ENCODE measurements around the gene OSBPL9.
"Not testable (repeated sequence)": the region's sequence is repeated elsewhere in the genome, so short reads cannot be mapped to it uniquely, and the experiment has no call there.

The OSBPL9 gene

GRCh38 chr1:51630393-51630792 is 13.5 kb downstream of the OSBPL9 start:
- DNase-seq: no peak
- intact Hi-C loops (cut with DNase I): no loop called here

DNA sequence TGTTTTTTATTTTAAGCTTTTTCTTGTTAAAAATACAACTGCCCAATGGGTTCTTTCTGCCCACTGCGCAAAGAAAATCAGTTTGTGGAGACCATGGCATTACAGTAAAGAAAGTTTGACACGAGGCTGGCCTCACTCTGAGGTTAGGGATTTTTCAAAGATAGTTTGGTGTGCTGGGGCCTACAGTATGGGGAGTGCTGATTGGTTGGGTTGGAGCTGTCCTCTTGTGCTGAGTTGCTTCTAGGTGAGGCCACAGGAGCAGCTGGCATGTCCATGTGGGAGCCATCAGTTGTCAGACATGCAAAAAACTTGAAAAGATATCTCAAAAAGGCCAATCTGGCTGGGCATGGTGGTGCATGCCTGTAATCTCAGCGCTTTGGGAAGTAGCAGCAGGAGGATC is 14.0 kb downstream of the OSBPL9 start:
- intact Hi-C loops (cut with DNase I): no loop called here
- no peak for DNase-seq

GRCh38 chr1:51631747-51632146 is 14.9 kb downstream of the OSBPL9 start:
- no peak for DNase-seq
- intact Hi-C loops (cut with DNase I): no loop called here

- intact Hi-C loops (cut with DNase I): no loop called here
- no peak for DNase-seq
Measured at GRCh38 chr1:51634618-51635017, 17.7 kb downstream of the OSBPL9 start.

DNA sequence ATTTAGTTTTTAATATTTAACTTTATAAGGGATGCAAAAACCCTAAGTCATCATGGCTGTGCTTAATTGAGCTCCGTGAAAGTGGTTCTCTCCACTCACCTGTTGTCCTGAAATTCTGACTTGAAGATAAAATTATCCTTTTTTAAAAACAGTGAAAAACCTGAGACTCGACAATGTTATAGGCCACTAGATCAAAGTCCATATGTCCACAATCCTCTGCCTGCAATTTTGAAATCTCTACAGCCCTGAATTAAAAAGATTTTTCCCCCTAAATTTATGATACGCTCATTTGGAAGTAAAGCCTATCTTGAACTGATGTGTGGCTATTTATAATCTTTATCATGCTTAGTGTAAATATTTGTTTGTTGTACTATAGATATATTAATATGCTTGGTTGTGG is 18.7 kb downstream of the OSBPL9 start:
- no peak for DNase-seq
- intact Hi-C loops (cut with DNase I): no loop called here

- intact Hi-C loops (cut with DNase I): no loop called here
Measured at GRCh38 chr1:51636191-51636590, 19.3 kb downstream of the OSBPL9 start.

DNA sequence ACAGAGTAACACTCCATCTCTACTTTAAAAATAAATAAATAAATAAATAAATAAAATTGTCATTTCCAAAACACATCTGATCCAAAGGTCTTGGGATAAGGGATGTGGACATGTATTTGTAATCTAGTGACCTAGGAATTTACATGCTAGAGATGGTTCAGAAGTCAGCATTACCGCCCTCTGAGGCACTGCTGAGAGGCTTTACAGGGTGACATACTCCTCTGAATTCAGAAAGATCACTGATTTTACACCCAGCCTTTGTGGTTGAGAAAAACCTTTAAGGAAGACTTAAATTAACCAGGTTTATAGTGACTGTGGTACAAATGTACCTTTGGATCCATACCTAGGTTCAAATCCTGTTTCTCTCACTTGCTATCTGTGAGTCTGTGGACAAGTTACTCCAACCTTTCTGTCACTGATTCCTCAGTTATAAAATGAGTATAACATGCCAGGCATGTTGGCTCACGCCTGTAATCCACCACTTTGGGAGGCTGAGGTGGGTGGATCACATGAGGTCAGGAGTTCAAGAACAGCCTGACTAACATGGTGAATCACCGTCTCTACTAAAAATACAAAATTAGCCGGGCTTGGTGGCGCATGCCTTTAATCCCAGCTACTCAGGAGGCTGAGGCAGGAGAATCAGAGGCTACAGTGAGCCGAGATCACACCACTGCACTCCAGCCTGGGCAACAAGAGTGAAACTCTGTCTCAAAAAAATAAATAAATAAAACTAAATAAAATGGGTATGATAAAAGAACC is 20.1 kb downstream of the OSBPL9 start:
- peak in 27 of 42 donors; percentile 8 to 77 (median 54) for DNase-seq
- intact Hi-C loops (cut with DNase I): no loop called here

More at GRCh38 chr1:51636191-51636590, 19.3 kb downstream of the OSBPL9 start:
- no peak for DNase-seq

DNA sequence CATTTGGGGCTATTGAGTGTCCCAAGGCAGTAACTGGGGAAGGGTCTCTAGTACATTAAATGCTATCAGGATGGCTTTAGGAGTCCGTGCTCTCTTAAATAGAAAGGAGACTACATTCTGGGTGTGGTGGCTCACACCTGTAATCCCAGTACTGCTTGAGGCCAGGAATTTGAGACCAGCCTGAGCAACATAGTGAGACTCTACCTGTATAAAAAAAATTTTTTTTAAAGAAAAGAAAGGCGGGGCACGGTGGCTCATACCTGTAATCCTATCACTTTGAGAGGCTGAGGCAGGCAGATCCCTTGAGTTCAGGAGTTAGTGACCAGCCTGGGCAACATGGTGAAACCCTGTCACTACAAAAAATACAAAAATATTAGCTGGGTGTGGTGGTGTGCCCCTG is 21.5 kb downstream of the OSBPL9 start:
- DNase-seq: no peak
- intact Hi-C loops (cut with DNase I): no loop called here

DNA sequence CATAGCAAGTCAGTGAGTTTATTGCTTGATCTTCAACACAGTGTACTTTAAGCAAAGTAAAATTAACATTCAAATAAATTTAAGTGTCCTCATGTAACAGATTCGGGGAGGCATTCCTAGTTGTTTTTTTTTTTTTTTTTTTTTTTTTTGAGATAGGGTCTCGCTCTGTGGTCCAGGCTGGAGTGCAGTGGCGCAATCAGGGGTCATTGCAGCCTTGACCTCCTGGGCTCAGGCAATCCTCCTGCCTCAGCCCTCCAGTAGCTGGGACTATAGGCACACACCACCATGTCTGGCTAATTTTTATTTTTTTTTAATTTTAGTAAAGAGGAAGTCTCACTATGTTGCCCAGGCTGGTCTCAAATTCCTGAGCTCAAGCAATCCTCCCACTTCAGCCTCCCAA is 22.8 kb downstream of the OSBPL9 start:
- intact Hi-C loops (cut with DNase I): no loop called here
- no peak for DNase-seq

DNA sequence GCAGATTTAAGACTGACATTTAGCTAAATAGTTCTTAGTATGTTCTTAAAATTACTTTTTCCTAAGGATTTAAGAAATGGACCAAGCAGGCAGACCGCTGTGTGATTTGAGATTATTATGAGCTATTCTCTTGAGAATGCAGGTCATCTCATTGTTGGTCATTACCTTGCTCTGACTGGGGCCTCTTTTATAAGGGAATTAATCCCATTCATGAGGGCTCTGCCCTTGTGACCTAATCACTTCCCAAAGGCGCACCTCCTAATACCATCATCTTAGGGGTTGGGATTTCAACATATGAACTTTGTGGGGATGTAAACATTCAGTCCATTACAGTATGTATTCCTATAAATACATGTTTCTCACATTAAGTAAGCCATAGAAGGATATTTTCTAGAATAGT is 24.2 kb downstream of the OSBPL9 start:
- intact Hi-C loops (cut with DNase I): no loop called here
- no peak for DNase-seq

- DNase-seq: no peak
- intact Hi-C loops (cut with DNase I): no loop called here
Measured at GRCh38 chr1:51642739-51643142, 25.8 kb downstream of the OSBPL9 start.

GRCh38 chr1:51643362-51643761 is 26.5 kb downstream of the OSBPL9 start:
- intact Hi-C loops (cut with DNase I): no loop called here
- DNase-seq: no peak

- no peak for DNase-seq
- intact Hi-C loops (cut with DNase I): no loop called here
Measured at GRCh38 chr1:51644020-51644419, 27.1 kb downstream of the OSBPL9 start.

GRCh38 chr1:51644533-51645197 is 27.8 kb downstream of the OSBPL9 start:
- intact Hi-C loops (cut with DNase I): no loop called here
- no peak for DNase-seq

GRCh38 chr1:51646592-51646991 is 29.7 kb downstream of the OSBPL9 start:
- intact Hi-C loops (cut with DNase I): not testable (repeated sequence)

GRCh38 chr1:51648180-51649109 is 31.6 kb downstream of the OSBPL9 start:
- peak in 4 of 42 donors; percentile 3 to 39 (median 7) for DNase-seq
- intact Hi-C loops (cut with DNase I): no loop called here

More at GRCh38 chr1:51646592-51646991, 29.7 kb downstream of the OSBPL9 start:
- DNase-seq: not testable (repeated sequence)

- intact Hi-C loops (cut with DNase I): no loop called here
- no peak for DNase-seq
Measured at GRCh38 chr1:51649593-51650091, 32.8 kb downstream of the OSBPL9 start.

- DNase-seq: no peak
- intact Hi-C loops (cut with DNase I): no loop called here
Measured at GRCh38 chr1:51650198-51650597, 33.3 kb downstream of the OSBPL9 start.

DNA sequence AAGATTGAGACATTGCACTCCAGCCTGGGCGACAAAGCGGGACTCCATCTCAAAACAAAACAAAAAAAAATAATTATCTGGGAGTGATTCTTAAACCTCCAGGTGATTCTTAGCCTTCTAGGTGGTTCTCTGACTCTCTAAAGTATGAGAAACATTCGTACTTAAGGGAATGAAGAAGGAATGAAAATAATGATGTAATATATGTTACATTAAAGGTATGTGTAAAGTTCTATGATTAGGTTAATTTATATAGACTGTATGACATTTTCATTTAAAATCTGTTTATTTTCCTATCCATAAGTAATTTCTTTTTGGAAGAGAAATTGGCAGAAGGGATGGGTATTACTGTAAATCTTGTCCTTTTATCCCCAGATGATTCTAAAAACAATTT is 34.7 kb downstream of the OSBPL9 start:
- intact Hi-C loops (cut with DNase I): no loop called here
- DNase-seq: no peak

GRCh38 chr1:51652599-51652998 is 35.7 kb downstream of the OSBPL9 start:
- intact Hi-C loops (cut with DNase I): no loop called here
- DNase-seq: no peak
